Caco-2 (cell line): ENCODE results near the gene ZNF277. TPM values are rescaled to one million over a fixed set of nuclear protein-coding genes. Genes with fewer than 3 reads are reported as not detected.

Experiments
- BruUV-seq: library from RNA; stranded (reverse); fragments of 400-500 nt; replicated peaks from 2 replicates; lab custom pipeline; 2021; lab: Mats Ljungman, UMichigan
- CTCF ChIA-PET: fragments of 300-600 bp; sonication (Branson Sonifier 250); formaldehyde crosslinking; loops from one replicate; lab custom pipeline; 2022; ENCODE audit warnings: antibody characterized with exemption; lab: Charles Lee
- POLR2A ChIA-PET: fragments of 300-600 bp; sonication (Branson Sonifier 250); formaldehyde crosslinking; loops from one replicate; lab custom pipeline; 2022; ENCODE audit warnings: antibody characterized with exemption; lab: Charles Lee
- DNase-seq, 2 experiments: peaks; one replicate each; pipeline versions ENCODE4 v3.0.0 to v3.0.0-alpha.2; 2020 to 2022
- H3K27me3 ChIP-seq: replicated peaks from 2 replicates; pipeline ENCODE4 v1.6.0; 2011; ENCODE audit warnings: low read length; ENCODE audit not compliant: control insufficient read depth, insufficient read depth
- H3K36me3 ChIP-seq: 2 replicates; pipeline ENCODE4 v1.5.1; 2011; ENCODE audit warnings: low read length; ENCODE audit not compliant: control insufficient read depth, insufficient read depth
- H3K4me1 ChIP-seq: fragments of 250-450 bp; sonication (Bioruptor Pico); 2 replicates; pipeline ENCODE4 v1.5.1; 2020; ENCODE audit warnings: mild to moderate bottlenecking
- H3K4me3 ChIP-seq: 2 replicates; pipeline ENCODE4 v1.5.1; 2011; ENCODE audit warnings: low read depth, mild to moderate bottlenecking, control low read depth, low read length
- H3K9me3 ChIP-seq: fragments of 250-450 bp; sonication (Bioruptor Pico); 2 replicates; pipeline ENCODE4 v1.5.1; 2020; ENCODE audit warnings: mild to moderate bottlenecking, moderate library complexity
- H3K27ac Mint-ChIP-seq: one replicate; pipeline ENCODE4 v1.8.0; 2022; ENCODE audit warnings: mixed read lengths; ENCODE audit not compliant: unreplicated experiment
- H3K27me3 Mint-ChIP-seq: one replicate; pipeline ENCODE4 v1.8.0; 2022; ENCODE audit warnings: mixed read lengths; ENCODE audit not compliant: insufficient read depth, unreplicated experiment
- H3K36me3 Mint-ChIP-seq: one replicate; pipeline ENCODE4 v1.8.0; 2022; ENCODE audit warnings: mild to moderate bottlenecking, mixed read lengths; ENCODE audit not compliant: insufficient read depth, unreplicated experiment
- H3K4me1 Mint-ChIP-seq: one replicate; pipeline ENCODE4 v1.8.0; 2022; ENCODE audit warnings: low read depth, mixed read lengths; ENCODE audit not compliant: unreplicated experiment
- H3K4me3 Mint-ChIP-seq: one replicate; pipeline ENCODE4 v1.8.0; 2022; ENCODE audit warnings: mild to moderate bottlenecking, moderate library complexity, mixed read lengths; ENCODE audit not compliant: unreplicated experiment
- H3K9me3 Mint-ChIP-seq: one replicate; pipeline ENCODE4 v1.8.0; 2022; ENCODE audit warnings: mixed read lengths; ENCODE audit not compliant: unreplicated experiment
- CTCF ChIP-seq, 2 experiments: fragments of 200-600 bp in 1 of 2; IDR thresholded peaks; 1 replicate in 1 of 2; 2 replicates in 1 of 2; pipeline versions ENCODE4 v1.5.1 to v1.8.0; 2011 to 2022; ENCODE audit warnings: antibody characterized with exemption in 1 of 2, control low read depth in 1 of 2, inconsistent platforms in 1 of 2, low read depth in 1 of 2, low read length in 1 of 2, mild to moderate bottlenecking in 1 of 2, moderate library complexity in 1 of 2; ENCODE audit not compliant: insufficient read depth in 1 of 2, severe bottlenecking in 1 of 2, unreplicated experiment in 1 of 2
- intact Hi-C: fragments of 100-400 bp; cut with micrococcal nuclease; formaldehyde crosslinking; loops from one replicate; pipeline ENCODE4 v1.10.0; 2022; ENCODE audit not compliant: unreplicated experiment
- total RNA-seq: library from RNA; stranded (reverse); gene quantifications from 2 replicates; pipeline ENCODE4 v1.2.3, GENCODE V29; 2022

The ZNF277 gene
- total RNA-seq, 1 experiment from 2014 or later, result 22.8 TPM

- Mint-ChIP-seq H3K27me3 (no peaks in the 10 kb centered on the region), H3K4me1 (no peaks in the 10 kb centered on the region), H3K36me3 (no peaks in the 10 kb centered on the region), H3K9me3 (no peaks in the 10 kb centered on the region), H3K27ac (no peak overlapping the region), H3K4me3 (no peak overlapping the region)
- H3K4me1 ChIP-seq, result no peaks in the 10 kb centered on the region
- CTCF ChIA-PET, result no interaction called here
- no peaks in the 10 kb centered on the region for H3K9me3 ChIP-seq
- BruUV-seq, result no TSS peak
- TF ChIP-seq CTCF (IDR thresholded peaks at IDR 0.05; ENCODE audit: insufficient read depth in 1 of 2, low read depth in 1 of 2, low read length in 1 of 2, severe bottlenecking in 1 of 2, unreplicated experiment in 1 of 2), result no peak
- H3K36me3 ChIP-seq, result no peaks in the 10 kb centered on the region
- no peaks in the 10 kb centered on the region for H3K27me3 ChIP-seq
- DNase-seq, result no peak
- no peak overlapping the region for H3K4me3 ChIP-seq
- intact Hi-C loops, result no loop called here
- POLR2A ChIA-PET, result no interaction called here
These were observed 89.9 kb downstream of the ZNF277 start for GRCh38 chr7:112296432-112296831.

GRCh38 chr7:112297681-112298080 is 91.2 kb downstream of the ZNF277 start:
- ChIA-PET CTCF (no interaction called here), POLR2A (no interaction called here)
- Mint-ChIP-seq H3K36me3 (peaks cover 3% of the 10 kb centered on the region), H3K9me3 (no peaks in the 10 kb centered on the region), H3K27ac (no peak overlapping the region), H3K4me1 (no peaks in the 10 kb centered on the region), H3K4me3 (no peak overlapping the region), H3K27me3 (no peaks in the 10 kb centered on the region)
- H3K36me3 ChIP-seq, result no peaks in the 10 kb centered on the region
- no peaks in the 10 kb centered on the region for H3K9me3 ChIP-seq
- no peaks in the 10 kb centered on the region for H3K4me1 ChIP-seq
- no peaks in the 10 kb centered on the region for H3K27me3 ChIP-seq
- intact Hi-C loops, result no loop called here
- no peak overlapping the region for H3K4me3 ChIP-seq
- no TSS peak for BruUV-seq
- DNase-seq, result no peak
- no peak for TF ChIP-seq CTCF (IDR thresholded peaks at IDR 0.05; ENCODE audit: insufficient read depth in 1 of 2, low read depth in 1 of 2, low read length in 1 of 2, severe bottlenecking in 1 of 2, unreplicated experiment in 1 of 2)

GRCh38 chr7:112298543-112299100 is 92.1 kb downstream of the ZNF277 start:
- Mint-ChIP-seq H3K4me3 (no peak overlapping the region), H3K27me3 (no peaks in the 10 kb centered on the region), H3K9me3 (no peaks in the 10 kb centered on the region), H3K36me3 (peaks cover 6% of the 10 kb centered on the region), H3K4me1 (no peaks in the 10 kb centered on the region), H3K27ac (no peak overlapping the region)
- no TSS peak for BruUV-seq
- Histone ChIP-seq H3K4me3 (no peak overlapping the region), H3K4me1 (no peaks in the 10 kb centered on the region), H3K27me3 (no peaks in the 10 kb centered on the region), H3K9me3 (no peaks in the 10 kb centered on the region), H3K36me3 (no peaks in the 10 kb centered on the region)
- ChIA-PET CTCF (no interaction called here), POLR2A (no interaction called here)
- intact Hi-C loops, result no loop called here
- TF ChIP-seq CTCF (IDR thresholded peaks at IDR 0.05; ENCODE audit: insufficient read depth in 1 of 2, low read depth in 1 of 2, low read length in 1 of 2, severe bottlenecking in 1 of 2, unreplicated experiment in 1 of 2), result no peak
- DNase-seq, result no peak
